Trophoblast cell (in vitro differentiated cells and primary cell): ENCODE measurements around the gene AGPAT1.
A peak's percentile ranks its signal among the peaks of the same experiment; 100 is the strongest.

Experiments used
- DNase-seq, 2 donors: peaks; one replicate each; pipeline ENCODE4 v3.0.0-alpha.2; 2016
- H2AFZ ChIP-seq: 2 replicates; pipeline ENCODE4 v1.6.1; 2013; ENCODE audit warnings: low read length, moderate library complexity, mild to moderate bottlenecking; ENCODE audit not compliant: insufficient read depth, poor library complexity
- H2AK5ac ChIP-seq: 2 replicates; pipeline ENCODE4 v1.6.1; 2013; ENCODE audit warnings: mild to moderate bottlenecking, low read length
- H2BK120ac ChIP-seq: 2 replicates; pipeline ENCODE4 v1.6.1; 2013; ENCODE audit warnings: low read length, mild to moderate bottlenecking, moderate library complexity; ENCODE audit not compliant: insufficient read depth, poor library complexity
- H2BK12ac ChIP-seq: 2 replicates; pipeline ENCODE4 v1.6.1; 2013; ENCODE audit warnings: mild to moderate bottlenecking, low read length, moderate library complexity
- H2BK5ac ChIP-seq: 2 replicates; pipeline ENCODE4 v1.6.1; 2013; ENCODE audit warnings: low read length, low read depth, moderate library complexity, mild to moderate bottlenecking; ENCODE audit not compliant: poor library complexity
- H3K14ac ChIP-seq: 2 replicates; pipeline ENCODE4 v1.6.1; 2013; ENCODE audit warnings: mild to moderate bottlenecking, low read length
- H3K18ac ChIP-seq: 2 replicates; pipeline ENCODE4 v1.6.1; 2013; ENCODE audit warnings: mild to moderate bottlenecking, low read length
- H3K23ac ChIP-seq: 2 replicates; pipeline ENCODE4 v1.6.1; 2013; ENCODE audit warnings: low read length
- H3K27ac ChIP-seq: 2 replicates; pipeline ENCODE4 v1.5.1; 2013; ENCODE audit warnings: low read depth, mild to moderate bottlenecking, inconsistent platforms, low read length, moderate library complexity
- H3K27me3 ChIP-seq: 2 replicates; pipeline ENCODE4 v1.6.1; 2013; ENCODE audit warnings: inconsistent platforms, mild to moderate bottlenecking, low read length, moderate library complexity; ENCODE audit not compliant: insufficient read depth
- H3K36me3 ChIP-seq, 2 experiments: 1 replicate in 1 of 2; 2 replicates in 1 of 2; pipeline ENCODE4 v1.6.1; 2013; ENCODE audit warnings: low read length in 2 of 2, mild to moderate bottlenecking in 2 of 2, moderate library complexity in 1 of 2; ENCODE audit not compliant: insufficient read depth in 2 of 2, control insufficient read depth in 1 of 2
- H3K4ac ChIP-seq: 2 replicates; pipeline ENCODE4 v1.6.1; 2013; ENCODE audit warnings: low read depth, mild to moderate bottlenecking, low read length, moderate library complexity
- H3K4me1 ChIP-seq, 2 experiments: 1 replicate in 1 of 2; 2 replicates in 1 of 2; pipeline ENCODE4 v1.6.1; 2013; ENCODE audit warnings: low read length in 2 of 2, mild to moderate bottlenecking in 2 of 2, moderate library complexity in 1 of 2; ENCODE audit not compliant: insufficient read depth in 2 of 2, control insufficient read depth in 1 of 2
- H3K4me2 ChIP-seq: 2 replicates; pipeline ENCODE4 v1.6.1; 2013; ENCODE audit warnings: inconsistent platforms, mild to moderate bottlenecking, low read length, moderate library complexity
- H3K4me3 ChIP-seq: 2 replicates; pipeline ENCODE4 v1.5.1; 2013; ENCODE audit warnings: mild to moderate bottlenecking, low read depth, low read length, inconsistent platforms
- H3K79me1 ChIP-seq: one replicate; pipeline ENCODE4 v1.6.1; 2013; ENCODE audit warnings: low read length
- H3K79me2 ChIP-seq: 2 replicates; pipeline ENCODE4 v1.6.1; 2013; ENCODE audit warnings: low read length, mild to moderate bottlenecking; ENCODE audit not compliant: control insufficient read depth, insufficient read depth, poor library complexity
- H3K9ac ChIP-seq: 2 replicates; pipeline ENCODE4 v1.6.1; 2013; ENCODE audit warnings: mild to moderate bottlenecking, low read length
- H3K9me3 ChIP-seq: 2 replicates; pipeline ENCODE4 v1.6.1; 2013; ENCODE audit warnings: low read depth, mild to moderate bottlenecking, control low read depth, inconsistent platforms, low read length; ENCODE audit not compliant: insufficient read depth
- H4K12ac ChIP-seq: 2 replicates; pipeline ENCODE4 v1.6.1; 2013; ENCODE audit warnings: low read depth, mild to moderate bottlenecking, low read length, moderate library complexity
- H4K8ac ChIP-seq: 2 replicates; pipeline ENCODE4 v1.6.1; 2013; ENCODE audit warnings: low read depth, mild to moderate bottlenecking, low read length, moderate library complexity
- H4K91ac ChIP-seq: one replicate; pipeline ENCODE4 v1.6.1; 2013; ENCODE audit warnings: low read depth, mild to moderate bottlenecking, low read length, moderate library complexity
- WGBS: extraction: QIAGEN DNeasy Blood & Tissue Kit; methylation state at CpG from one replicate; pipeline ENCODE4 v1.1.7; 2013; ENCODE audit warnings: missing lambda C conversion rate; ENCODE audit not compliant: insufficient read length, insufficient coverage; ENCODE audit errors: extremely low coverage; 5-methylcytosine and 5-hydroxymethylcytosine counted together

AGPAT1 gene

GRCh38 chr6:32149932-32150870, 25.7 kb downstream of the AGPAT1 start:
- Histone ChIP-seq H4K91ac (no peak overlapping the region), H3K27ac (no peak overlapping the region), H2AK5ac (no peak overlapping the region), H3K9ac (no peak overlapping the region), H2BK12ac (no peak overlapping the region), H3K4ac (no peak overlapping the region), H2BK5ac (no peak overlapping the region), H3K4me3 (no peak overlapping the region), H4K8ac (peak overlapping the region; percentile 17), H3K79me1 (peaks cover 19% of the 10 kb centered on the region), H3K36me3 (no peaks in the 10 kb centered on the region), H4K12ac (no peak overlapping the region), H2AFZ (no peak overlapping the region), H3K9me3 (peaks cover 3% of the 10 kb centered on the region), H2BK120ac (no peak overlapping the region), H3K27me3 (peaks cover 20% of the 10 kb centered on the region), H3K23ac (no peak overlapping the region), H3K79me2 (peaks cover 14% of the 10 kb centered on the region), H3K4me1 (peaks cover 10 to 13% of the 10 kb centered on the region in 2 experiments), H3K18ac (no peak overlapping the region), H3K4me2 (peak overlapping the region; percentile 49), H3K14ac (no peak overlapping the region)
- no CpG with 5 or more reads among the region's 55 CpGs for WGBS
- DNase-seq: no peak

- H3K9me3 ChIP-seq: peaks cover 3% of the 10 kb centered on the region
- H3K27me3 ChIP-seq: peaks cover 20% of the 10 kb centered on the region
- DNase-seq: no peak
- H3K36me3 ChIP-seq: no peaks in the 10 kb centered on the region
- no peak overlapping the region for H3K14ac ChIP-seq
- no peak overlapping the region for H4K8ac ChIP-seq
- H2BK12ac ChIP-seq: no peak overlapping the region
- no peak overlapping the region for H2AFZ ChIP-seq
- H4K91ac ChIP-seq: no peak overlapping the region
- peaks cover 8% of the 10 kb centered on the region in 2 experiments for H3K4me1 ChIP-seq
- no peak overlapping the region for H3K4me3 ChIP-seq
- H2BK120ac ChIP-seq: no peak overlapping the region
- no CpG with 5 or more reads among the region's 47 CpGs for WGBS
- peaks cover 16% of the 10 kb centered on the region for H3K79me1 ChIP-seq
- no peak overlapping the region for H4K12ac ChIP-seq
- H3K4me2 ChIP-seq: no peak overlapping the region
- H3K9ac ChIP-seq: no peak overlapping the region
- H3K23ac ChIP-seq: no peak overlapping the region
- no peak overlapping the region for H2AK5ac ChIP-seq
- H2BK5ac ChIP-seq: no peak overlapping the region
- H3K4ac ChIP-seq: no peak overlapping the region
- H3K18ac ChIP-seq: no peak overlapping the region
- H3K27ac ChIP-seq: no peak overlapping the region
- H3K79me2 ChIP-seq: peaks cover 11% of the 10 kb centered on the region
These were observed 26.7 kb downstream of the AGPAT1 start for GRCh38 chr6:32149092-32149755.

- Histone ChIP-seq H4K91ac (no peak overlapping the region), H3K4me3 (no peak overlapping the region), H3K4me1 (peaks cover 8% of the 10 kb centered on the region in 2 experiments), H3K79me1 (peaks cover 10% of the 10 kb centered on the region), H2AK5ac (no peak overlapping the region), H3K9ac (no peak overlapping the region), H3K27ac (no peak overlapping the region), H3K4ac (no peak overlapping the region), H3K27me3 (peaks cover 20% of the 10 kb centered on the region), H3K23ac (no peak overlapping the region), H4K12ac (no peak overlapping the region), H3K36me3 (no peaks in the 10 kb centered on the region), H3K14ac (no peak overlapping the region), H2AFZ (no peak overlapping the region), H4K8ac (no peak overlapping the region), H2BK12ac (no peak overlapping the region), H2BK120ac (no peak overlapping the region), H2BK5ac (no peak overlapping the region), H3K79me2 (peaks cover 5% of the 10 kb centered on the region), H3K18ac (no peak overlapping the region), H3K9me3 (peaks cover 3% of the 10 kb centered on the region), H3K4me2 (no peak overlapping the region)
- WGBS: no CpG with 5 or more reads among the region's 39 CpGs
- DNase-seq: peak in 1 of 2 donors; percentile 28
These were observed 27.4 kb downstream of the AGPAT1 start for GRCh38 chr6:32148289-32149091.

- peaks cover 2% of the 10 kb centered on the region for H3K79me1 ChIP-seq
- no peak overlapping the region for H3K9ac ChIP-seq
- no peak overlapping the region for H3K4ac ChIP-seq
- peaks cover 5 to 7% of the 10 kb centered on the region in 2 experiments for H3K4me1 ChIP-seq
- no peak overlapping the region for H3K4me3 ChIP-seq
- no peak overlapping the region for H4K12ac ChIP-seq
- no peak overlapping the region for H2BK120ac ChIP-seq
- no peak overlapping the region for H4K91ac ChIP-seq
- H3K36me3 ChIP-seq: no peaks in the 10 kb centered on the region
- H3K27ac ChIP-seq: no peak overlapping the region
- no peak overlapping the region for H2AFZ ChIP-seq
- no peak for DNase-seq
- no peak overlapping the region for H3K23ac ChIP-seq
- no peak overlapping the region for H3K18ac ChIP-seq
- peaks cover 20% of the 10 kb centered on the region for H3K27me3 ChIP-seq
- H3K14ac ChIP-seq: no peak overlapping the region
- WGBS: no CpG with 5 or more reads among the region's 4 CpGs
- no peak overlapping the region for H3K4me2 ChIP-seq
- H4K8ac ChIP-seq: no peak overlapping the region
- H2AK5ac ChIP-seq: no peak overlapping the region
- no peaks in the 10 kb centered on the region for H3K79me2 ChIP-seq
- no peak overlapping the region for H2BK5ac ChIP-seq
- no peak overlapping the region for H2BK12ac ChIP-seq
- peaks cover 3% of the 10 kb centered on the region for H3K9me3 ChIP-seq
These were observed 28.3 kb downstream of the AGPAT1 start for GRCh38 chr6:32147401-32148132.
